A204.1 (cell line): ENCODE results near the gene RAB40C.

Source experiments
- FAIRE-seq: peaks from 2 replicates; lab custom pipeline; 2012; peaks lifted over from hg19 to GRCh38; lab: Jason Lieb, UNC

The RAB40C gene

GRCh38 chr16:648781-649589, 59.1 kb downstream of the RAB40C start, which contains the start of gene WDR90:
Gene WDR90, plus strand, starts transcription at chr16:649365. Its CDS starts 52 bp downstream, at chr16:649417.
- no peak for FAIRE-seq

DNA sequence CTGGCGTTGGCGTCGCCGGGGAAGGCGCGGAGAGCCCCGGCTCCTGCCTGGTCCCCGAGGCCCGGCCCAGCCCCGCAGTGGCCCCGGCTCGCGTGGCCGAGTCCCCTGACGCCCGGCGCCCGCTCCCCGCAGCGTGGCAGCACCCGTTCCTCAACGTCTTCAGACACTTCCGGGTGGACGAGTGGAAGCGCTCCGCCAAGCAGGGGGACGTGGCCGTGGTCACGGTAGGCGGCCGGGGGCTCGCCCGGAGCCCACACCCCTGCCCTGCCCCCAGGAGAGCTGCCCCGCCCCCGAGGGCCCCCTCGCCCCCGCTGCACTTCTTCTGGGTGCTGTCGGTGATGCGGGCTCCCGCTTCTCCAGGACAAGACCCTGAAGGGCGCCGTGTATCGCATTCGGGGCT, 59.8 kb downstream of the RAB40C start:
- no peak for FAIRE-seq

DNA sequence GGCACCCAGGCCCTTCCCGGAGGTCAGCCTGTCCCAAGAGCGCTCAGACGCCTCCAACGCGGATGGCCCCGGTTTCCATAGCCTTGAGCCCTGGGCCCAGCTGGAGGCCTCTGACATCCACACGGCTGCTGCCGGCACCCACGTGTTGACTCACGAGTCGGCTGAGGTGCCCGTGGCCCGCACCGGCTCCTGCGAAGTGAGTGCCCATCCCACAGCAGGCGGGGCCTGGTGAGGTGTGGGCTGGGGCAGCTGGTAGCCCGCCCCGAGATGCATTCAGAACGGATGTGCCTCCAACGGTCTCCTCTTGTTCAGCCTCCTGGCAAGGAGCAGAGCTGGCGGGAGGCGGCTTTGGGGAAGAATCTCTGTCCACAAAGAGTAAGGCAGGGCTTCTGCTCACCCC, 62.0 kb downstream of the RAB40C start:
- FAIRE-seq = no peak

DNA sequence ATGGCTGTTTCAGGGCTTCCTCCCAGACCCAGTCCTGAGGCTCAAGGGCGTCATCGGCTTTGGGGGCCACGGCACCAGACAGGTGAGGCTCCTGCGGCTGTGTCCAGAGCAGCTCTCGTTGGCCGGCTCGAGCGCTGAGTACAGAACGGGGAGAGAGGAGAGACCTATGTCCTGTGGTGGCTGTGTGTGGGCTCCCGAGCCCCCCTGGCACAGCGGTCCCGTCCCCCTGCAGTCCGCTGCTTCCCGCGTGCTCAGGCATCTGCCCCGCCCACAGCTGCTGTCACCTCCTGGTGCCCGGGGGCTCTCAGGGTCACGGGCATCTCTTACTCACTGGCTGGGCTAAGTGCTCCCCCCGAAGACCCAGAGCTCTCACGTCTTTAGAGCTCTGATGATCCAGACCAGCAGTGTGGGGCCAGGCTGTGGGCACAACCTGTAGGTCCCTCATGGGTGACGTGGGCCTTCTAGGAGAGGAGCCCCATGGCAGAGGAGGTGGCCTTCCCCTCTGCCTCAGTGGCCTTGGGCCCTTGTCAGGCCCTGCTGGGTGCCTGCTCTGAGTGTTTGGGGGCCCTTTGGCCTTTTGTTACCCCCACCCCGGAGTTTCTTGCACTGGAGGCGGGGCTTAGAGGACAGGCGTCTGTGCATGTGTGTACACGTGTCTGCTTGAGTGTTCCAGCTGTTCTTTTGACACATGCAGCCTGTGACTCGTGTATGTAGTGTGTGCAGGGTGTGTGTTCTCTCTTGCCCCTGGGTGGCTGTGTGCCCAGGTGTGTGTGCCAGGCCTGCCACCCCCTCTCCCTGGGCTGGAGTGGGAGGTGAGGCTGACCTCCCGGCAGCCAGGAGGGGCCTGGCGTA, 62.8 kb downstream of the RAB40C start:
- FAIRE-seq = no peak

DNA sequence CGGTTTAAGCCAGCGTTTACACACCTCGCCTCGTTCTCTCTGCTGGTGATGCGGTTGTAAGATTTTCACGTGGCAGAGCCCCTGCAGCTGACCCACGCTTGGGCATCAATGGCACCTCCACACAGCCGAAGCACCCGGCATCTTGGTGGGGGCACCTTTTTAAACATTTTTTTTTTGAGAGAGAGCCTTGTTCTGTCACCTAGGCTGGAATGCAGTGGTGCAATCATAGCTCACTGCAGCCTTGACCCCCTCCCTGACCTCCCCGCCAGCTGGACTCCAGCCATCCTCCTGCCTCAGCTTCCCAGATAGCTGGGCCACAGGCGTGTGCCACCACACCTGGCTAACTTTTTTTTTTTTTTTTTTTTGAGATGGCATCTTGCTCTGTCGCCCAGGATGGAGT, 64.2 kb downstream of the RAB40C start:
- no peak for FAIRE-seq

DNA sequence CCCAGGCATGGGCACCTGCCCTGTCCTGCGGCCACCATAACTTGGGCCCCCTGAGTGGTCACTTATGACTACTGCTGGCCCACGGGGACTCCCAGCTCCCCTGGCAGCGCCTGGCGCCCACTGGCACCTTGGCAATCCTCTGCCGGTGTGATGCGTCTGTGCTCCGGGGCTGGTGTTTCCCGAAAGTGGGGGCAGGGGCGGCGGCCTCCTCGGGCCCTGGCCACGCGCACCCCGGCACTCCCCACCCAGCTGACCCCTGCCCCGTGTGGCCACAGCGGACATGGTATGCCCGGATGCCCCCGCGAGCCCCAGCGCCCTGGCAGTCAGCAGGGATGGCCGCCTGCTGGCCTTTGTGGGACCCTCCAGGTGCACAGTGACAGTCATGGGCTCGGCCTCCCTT, 67.6 kb downstream of the RAB40C start:
- no peak for FAIRE-seq

- no peak for FAIRE-seq
Measured at GRCh38 chr16:658679-659571, 69.1 kb downstream of the RAB40C start.

- FAIRE-seq = no peak
Measured at GRCh38 chr16:659618-660017, 69.8 kb downstream of the RAB40C start.

DNA sequence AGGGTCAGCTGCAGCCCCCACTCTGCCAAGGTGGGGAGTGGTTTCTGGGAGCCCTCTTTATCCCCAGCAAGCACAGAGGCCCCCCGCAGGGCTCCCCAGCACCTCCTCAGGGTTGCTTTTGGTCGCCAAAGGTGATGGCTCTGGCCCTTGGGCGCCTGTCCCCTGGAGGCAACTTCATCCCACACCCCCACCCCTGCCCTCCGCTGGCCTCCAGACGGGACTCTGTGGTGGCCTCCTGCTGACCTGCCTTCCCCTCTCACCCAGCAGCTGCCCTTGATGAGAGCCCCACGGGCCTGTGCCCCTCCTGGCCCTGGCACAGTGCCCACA, 70.2 kb downstream of the RAB40C start:
- FAIRE-seq = no peak

DNA sequence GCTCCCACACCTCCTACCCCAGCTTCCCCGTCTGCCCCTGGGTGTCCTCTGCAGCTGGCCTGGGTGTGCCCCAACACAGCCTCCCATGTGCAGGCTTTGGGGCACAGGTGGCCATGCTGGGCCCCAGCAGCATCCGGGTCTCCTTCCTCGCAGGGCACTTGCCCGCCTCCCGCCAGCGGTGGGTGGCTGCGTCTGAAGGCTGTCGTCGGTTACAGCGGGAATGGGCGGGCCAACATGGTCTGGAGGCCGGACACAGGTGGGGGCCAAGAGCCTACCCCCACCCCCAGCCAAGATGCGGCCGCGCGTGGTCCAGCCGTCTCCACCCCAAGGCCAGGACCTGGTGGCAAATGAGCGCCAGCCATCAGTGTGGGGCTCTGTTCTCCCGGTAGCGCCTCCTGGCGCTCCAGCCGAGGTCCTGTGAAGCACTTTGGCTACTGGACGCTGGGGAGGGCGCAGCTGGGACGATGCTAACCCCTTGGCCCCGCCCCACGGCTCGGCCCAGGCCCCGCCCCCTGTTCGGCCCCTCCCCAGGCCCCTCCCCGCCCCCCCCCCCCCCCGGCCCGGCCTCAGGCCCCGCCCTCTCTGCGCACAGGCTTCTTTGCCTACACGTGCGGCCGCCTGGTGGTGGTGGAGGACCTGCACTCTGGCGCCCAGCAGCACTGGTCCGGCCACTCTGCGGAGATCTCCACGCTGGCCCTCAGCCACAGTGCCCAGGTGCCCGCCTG, 70.8 kb downstream of the RAB40C start:
- no peak for FAIRE-seq

GRCh38 chr16:661184-661821, 71.4 kb downstream of the RAB40C start:
- FAIRE-seq = no peak

DNA sequence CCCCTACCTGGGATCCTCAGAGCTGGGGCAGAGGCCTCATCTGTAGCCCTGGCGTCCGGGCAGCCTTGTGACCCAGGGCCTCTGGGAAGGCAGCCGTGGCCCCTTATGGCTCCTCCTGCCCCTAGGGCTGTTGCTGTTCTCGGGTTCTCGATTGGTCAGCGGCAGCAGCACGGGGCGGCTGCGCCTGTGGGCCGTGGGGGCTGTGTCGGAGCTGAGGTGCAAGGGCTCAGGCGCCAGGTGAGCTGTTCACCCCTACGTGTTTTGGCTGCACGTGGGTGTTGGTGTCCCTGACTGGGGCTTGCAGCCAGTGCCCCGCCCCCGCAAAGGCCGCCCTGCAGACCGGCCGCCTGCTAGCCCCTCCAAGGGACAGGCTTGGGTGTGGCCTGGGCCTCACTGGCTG, 72.2 kb downstream of the RAB40C start:
- FAIRE-seq = no peak

- no peak for FAIRE-seq
Measured at GRCh38 chr16:662597-662996, 72.7 kb downstream of the RAB40C start.

DNA sequence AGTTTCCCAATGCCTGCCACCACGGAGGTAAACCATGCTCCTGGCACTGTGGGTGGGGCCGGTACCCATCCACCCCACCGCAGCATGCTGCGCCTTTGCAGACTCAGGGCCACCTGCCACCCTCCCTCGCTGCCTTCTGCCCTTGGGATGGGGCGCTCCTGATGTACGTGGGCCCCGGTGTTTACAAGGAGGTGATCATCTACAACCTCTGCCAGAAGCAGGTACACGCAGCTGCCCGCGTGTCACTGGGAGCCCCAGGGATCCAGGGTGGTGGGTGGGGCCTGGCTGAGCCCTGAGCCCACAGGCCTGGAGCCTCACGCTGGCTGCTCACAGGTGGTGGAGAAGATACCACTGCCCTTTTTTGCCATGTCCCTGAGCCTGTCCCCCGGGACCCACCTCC, 76.7 kb downstream of the RAB40C start:
- no peak for FAIRE-seq

GRCh38 chr16:667113-667779, 77.4 kb downstream of the RAB40C start:
- no peak for FAIRE-seq

DNA sequence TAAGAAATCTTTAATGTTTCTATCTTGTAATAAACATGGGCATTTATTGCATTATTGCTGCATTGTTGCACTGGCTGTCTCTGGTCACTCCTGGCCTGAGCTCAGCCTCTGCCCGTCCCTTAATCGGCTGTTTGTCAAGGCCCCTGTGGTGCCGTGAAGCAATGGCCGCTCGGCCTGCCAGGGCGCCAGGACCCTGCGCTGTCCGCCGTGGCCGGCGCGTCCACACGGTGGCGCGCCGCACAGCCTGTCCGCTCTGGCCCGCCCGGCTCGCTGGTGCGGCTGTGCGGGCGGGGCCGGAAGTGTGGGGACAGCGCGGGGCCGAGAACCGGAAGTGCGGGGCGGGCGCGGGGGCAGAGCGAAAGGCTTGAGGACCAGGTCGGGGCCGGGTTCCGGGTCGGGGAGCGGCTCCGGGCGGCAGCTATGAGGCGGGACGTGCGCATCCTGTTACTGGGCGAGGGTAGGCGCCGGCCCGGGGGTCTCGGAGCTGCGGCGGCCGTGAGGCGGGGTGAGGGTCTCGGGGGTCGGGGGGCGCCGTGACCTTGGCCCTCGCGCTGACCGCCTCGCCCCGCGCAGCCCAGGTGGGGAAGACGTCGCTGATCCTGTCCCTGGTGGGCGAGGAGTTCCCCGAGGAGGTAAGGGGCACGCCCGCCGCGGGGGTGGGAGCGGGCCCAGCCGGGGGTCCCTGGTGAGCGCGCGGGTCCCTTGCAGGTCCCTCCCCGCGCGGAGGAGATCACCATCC, 78.1 kb downstream of the RAB40C start, which contains the start of gene RHOT2:
TSS of gene RHOT2 (plus strand) at position 353 of the 739 bp plus-strand sequence. CDS start at position 421, 68 bp downstream.
- FAIRE-seq = no peak

DNA sequence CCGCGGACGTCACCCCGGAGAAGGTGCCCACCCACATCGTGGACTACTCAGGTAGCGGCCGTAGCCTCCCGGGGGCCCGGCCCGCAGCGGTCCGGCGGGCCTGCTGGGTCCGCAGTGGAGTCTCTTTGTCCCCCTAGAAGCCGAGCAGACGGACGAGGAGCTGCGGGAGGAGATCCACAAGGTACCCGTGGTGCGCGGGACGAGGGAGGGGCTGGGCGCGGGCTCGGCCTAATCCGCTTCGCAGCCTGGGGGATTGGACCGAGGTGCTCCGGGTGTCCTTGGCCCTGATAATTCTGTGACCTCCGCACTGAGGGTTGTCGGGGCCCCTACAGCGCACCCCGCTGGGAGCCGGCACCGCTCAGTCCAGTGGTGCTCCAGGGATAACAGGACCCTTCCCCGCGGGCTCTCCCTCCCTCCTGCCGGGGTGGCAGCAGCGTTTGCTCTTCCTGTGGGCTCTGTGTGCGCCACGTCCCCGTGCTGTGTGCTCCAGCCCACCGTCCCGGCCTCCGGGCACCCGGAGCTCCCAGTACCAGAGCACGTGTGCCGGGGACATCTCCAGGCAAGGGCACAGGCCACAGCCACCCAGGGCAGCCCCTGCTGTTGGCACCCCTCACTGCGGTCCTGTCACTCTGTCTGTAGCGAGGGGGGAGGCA, 78.8 kb downstream of the RAB40C start:
- FAIRE-seq = no peak

GRCh38 chr16:669666-670065, 79.8 kb downstream of the RAB40C start:
- no peak for FAIRE-seq
